GM19099 (cell line): ENCODE data around the gene UQCRH.

Experiments used
- POLR2A ChIP-seq: IDR thresholded peaks from 3 replicates; pipeline ENCODE4 v1.6.1; 2011; ENCODE audit warnings: low read depth; ENCODE audit not compliant: insufficient read length; ENCODE audit errors: extremely low read depth

Gene UQCRH

DNA sequence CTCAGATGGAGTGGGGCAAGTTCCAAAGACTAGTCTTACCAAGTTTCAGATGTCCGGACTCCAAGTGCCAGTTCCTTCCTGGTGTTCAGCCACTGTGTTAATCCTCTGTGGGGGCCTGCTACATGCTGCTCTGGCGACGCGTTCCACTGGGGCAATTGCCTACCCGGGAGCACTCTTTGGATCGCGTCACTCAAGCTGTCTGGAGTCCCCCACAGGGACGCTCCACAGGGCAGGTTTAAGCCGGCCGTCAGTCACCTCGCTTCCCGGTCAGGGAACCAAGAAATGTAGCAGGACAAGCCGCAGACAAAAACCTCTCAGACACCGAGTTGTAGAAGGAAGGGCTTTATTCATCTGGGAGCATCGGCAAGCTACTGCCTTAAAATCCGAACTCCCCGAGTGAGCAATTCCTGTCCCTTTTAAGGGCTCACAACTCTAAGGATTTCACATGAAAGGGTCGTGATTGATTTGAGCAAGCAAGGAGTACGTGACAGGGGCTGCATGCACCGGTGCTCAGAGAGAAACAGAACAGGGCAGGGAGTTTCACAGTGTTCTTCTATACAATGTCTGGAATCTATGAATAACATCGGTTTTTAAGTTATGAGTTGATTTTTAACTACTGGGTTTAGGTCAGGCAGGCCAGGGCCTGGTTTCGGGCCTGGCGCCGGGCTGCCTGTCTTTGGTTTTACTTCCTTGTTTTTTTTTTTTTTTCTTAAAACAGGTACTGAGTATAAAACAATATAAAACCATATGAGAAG is 28.5 kb downstream of the UQCRH start:
- peak; percentile 35 for TF ChIP-seq POLR2A

DNA sequence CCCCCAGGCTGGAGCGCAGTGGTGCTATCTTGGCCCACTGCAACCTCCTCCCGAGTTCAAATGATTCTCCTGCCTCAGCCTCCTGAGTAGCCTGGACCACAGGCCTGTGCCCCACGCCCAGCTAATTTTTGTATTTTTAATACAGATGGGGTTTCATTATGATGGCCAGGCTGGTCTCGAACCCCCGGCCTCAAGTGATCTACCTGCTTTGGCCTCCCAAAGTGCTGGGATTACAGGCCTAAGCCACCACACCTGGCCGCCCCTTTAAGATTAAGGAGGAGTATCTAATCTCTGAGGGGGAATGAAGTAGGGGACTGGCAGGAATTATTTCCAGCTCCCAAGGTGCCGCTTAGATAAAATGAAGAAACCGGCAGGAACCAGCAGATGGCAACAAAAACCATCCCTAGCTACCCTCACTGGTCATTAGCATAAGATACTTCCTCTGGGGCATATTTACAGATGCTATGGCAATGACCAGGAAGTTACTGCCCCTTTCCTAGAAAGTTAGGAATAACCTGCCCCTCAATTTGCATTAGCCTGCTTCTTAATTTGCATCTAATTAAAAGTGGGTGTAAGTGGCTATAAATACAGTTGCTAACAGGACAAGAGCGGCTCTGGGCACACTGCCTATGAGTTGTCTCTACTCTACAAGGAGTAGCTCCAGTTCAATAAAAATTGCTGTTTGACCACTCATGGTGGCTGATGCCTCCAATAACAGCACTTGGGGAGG is 30.0 kb downstream of the UQCRH start:
- peak; percentile 88 for TF ChIP-seq POLR2A

DNA sequence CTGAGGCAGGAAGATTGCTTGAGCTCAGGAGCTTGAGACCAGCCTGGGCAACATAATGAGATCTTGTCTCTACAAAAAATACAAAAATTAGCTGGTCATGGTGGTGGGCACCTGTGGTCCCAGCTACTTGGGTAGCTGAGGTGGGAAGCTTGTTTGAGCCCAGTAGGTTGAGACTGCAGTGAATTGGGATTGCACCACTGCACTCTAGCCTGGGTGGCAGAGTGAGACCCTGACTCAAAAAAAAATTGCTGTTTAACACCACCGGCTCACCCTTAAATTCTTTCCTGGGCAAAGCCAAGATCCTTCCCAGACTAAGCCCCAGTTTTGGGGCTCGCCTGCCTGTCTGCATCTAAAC is 30.5 kb downstream of the UQCRH start:
- peak; percentile 45 for TF ChIP-seq POLR2A

DNA sequence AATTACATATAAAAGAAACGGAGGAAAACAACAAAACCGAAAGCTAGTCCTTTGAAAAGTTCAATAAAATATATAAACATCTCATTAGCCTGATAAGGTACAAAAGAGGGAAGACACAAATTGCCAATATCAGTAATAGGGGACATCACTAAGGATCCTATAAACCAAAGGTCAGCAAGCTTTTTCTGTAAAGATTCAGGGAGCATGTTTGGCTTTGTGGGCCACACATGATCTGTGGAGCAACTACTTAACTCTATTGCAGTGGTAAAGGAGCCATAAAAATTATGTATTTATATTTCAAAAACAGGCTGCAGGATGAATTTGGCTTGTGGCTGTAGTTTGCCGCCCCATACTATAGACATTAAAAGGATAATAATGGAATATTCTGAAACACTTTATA is 31.6 kb downstream of the UQCRH start:
- no peak for TF ChIP-seq POLR2A

DNA sequence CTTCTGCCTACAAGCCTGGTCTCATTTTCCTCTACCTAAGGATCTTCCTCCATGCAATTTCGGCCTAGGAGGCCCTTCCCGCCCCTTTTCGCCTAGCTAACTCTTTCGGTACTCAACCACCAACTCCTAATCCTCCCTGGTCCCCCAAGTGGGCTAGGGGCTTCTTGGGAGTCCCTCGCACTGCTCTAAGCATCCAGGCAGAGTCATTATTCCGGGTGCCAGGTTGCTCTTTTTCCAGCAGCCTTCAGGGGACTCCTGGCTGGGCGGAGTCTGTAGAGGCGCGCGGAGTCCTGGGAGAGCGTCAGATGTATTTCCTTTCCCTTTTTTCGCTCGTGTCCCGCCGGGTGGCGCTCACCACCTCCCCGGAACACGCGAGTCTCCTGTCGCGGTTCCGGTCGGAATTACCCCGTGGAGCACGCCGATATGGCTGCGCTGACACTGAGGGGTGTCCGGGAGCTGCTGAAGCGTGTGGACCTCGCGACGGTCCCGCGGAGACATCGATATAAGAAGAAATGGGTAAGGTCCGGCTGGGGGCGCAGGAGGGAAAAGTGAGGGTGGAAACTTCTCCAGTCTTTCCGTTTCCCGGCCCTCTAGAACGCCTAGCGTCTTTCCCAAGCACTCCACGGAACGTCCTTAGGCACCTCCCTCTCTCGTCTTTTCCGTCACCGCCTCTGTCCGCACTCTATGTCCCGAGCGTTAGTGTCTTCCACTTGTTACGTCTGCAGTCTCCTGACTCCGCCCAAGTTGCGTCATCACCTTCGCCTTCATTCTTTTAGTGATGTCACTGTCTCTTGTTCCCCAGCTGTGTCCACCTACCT is 37.1 kb downstream of the UQCRH start, which contains the start of gene NSUN4:
NSUN4 (plus strand) TSS at position 404 of the 818 bp plus-strand sequence; CDS start at position 424, 20 bp downstream.
- TF ChIP-seq POLR2A: peak; percentile 80

DNA sequence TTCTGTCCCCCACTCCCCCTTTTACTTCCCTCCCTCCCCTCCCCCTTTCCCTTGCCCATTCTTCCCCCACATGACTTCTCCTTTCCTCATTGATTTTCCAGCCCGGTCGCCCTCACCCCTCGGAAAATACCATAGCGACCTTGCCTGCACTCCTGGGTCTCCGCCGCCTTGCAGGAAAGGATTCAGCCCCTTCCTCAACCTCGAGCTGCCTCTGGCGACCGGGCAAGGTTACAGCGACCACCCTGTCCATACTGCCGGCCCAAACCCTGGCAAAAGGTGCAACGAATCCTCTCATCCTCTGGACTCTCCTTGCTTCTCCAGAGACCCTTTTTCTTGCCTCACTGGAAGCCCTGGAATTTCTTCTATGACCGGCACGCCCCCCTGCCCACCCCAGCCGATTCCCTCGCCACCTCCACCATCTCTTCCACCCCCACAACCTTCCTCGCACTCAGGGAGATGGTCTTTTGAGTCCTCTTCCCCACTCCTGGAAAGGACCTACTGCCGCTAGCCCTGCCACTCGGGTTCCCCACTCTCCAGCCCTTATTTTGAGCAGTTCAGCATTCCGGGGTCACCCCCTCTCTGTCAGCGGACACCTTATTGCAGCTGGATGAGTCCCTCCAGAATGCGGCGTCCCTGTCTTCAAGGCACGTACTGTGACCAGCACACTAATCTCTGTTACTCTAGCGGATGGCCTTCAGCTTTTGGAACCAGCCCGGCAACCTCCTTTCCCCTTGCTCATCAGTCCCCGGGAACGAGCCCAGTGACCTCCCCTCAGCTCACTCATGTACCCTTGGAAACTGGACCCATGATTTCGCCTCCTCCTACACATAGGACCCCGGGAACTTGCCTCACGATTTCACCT is 38.0 kb downstream of the UQCRH start:
- TF ChIP-seq POLR2A: no peak

DNA sequence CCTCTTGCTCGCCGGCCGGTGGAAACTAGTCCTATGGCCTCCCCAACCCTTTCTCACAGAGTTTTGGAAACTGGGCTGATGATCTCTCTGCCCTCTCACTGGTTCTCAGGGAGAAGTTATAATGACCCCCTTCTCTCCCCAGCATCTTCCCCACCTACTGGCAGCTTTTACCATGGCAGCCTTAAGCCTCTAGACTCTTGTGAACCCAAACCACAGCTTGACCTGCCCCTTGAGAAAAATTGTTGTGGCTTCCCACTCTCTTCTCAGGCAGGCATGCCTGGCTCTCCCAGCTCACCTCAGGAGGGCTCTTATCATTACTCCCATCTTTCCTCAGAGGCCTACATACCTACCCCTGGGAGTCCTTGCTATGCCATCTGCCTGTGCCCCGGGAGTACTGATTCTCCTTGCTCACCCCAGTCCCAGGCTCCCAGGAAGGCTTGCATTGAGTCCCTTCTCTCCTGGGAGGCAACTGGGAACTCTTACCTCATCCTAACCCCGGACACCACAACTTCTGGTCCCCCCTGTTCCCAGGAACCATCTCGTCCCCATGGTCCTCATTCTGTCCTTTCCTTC is 38.7 kb downstream of the UQCRH start:
- TF ChIP-seq POLR2A: no peak

DNA sequence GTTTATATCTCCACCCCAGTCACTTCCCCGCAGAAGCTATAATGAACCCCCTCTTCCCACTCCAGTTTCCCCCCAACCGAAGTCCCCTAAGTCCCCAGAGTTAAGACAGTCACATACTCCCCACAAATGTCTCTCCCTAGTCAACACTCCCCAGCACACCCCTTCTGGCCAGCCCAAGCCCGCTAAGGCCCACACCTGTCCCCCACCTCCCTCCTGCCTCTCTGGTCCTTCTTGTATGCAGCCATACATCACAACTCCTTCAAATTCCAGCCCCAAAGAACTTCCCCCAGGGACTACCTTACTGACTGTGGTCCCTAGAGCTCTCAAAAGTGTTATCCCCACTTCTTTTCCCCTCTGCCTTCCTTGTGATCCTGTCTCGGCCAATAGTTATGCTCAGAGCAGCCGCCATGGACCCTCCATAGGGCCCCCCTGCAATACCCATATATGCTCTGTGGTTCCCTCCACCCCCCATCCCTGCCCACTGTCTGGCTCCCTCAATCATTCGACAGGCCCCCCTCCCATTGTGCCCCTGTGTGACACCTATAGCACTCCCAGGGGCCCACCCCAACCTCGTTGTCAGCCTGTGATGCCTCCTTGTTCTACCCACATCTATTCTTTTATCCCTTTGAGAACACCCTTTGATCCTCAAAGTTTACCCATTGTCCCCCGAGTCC is 39.3 kb downstream of the UQCRH start:
- TF ChIP-seq POLR2A: no peak

DNA sequence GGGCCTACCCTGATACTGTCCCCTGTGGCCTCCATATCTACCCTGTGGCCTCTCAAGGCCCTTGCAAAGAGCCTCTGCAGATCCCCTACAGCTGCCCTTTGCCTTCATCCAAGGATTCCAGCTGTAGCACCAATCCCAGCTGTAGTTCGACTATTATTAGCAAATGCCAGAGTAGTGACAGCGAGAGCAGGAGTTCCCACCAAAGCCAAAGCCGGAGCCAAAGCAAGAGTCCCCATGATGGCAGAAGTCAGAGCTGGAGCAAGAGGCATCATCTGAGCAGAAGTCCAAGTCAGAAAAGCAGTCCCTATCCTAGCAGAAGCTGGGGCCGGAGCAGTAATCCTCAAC is 39.8 kb downstream of the UQCRH start:
- TF ChIP-seq POLR2A: no peak

DNA sequence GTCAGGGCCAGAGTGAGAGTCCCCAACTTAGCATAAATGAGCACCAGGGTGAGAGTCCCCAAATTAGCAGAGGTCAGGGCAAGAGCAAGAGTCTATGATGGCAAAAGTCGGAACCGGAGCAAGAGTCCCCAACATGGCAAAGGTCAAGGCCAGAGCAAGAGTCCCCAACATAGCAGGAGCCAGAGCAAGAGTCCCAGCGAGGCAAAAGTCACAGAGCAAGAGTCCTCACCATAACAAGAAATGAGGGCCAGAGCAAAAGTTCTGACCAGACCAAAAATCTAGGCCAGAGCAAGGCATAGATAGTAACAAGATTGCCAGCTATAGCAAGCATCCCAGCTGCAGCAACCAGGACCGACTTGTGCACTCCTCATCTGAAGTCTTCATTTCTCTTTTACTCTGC is 40.2 kb downstream of the UQCRH start:
- no peak for TF ChIP-seq POLR2A

DNA sequence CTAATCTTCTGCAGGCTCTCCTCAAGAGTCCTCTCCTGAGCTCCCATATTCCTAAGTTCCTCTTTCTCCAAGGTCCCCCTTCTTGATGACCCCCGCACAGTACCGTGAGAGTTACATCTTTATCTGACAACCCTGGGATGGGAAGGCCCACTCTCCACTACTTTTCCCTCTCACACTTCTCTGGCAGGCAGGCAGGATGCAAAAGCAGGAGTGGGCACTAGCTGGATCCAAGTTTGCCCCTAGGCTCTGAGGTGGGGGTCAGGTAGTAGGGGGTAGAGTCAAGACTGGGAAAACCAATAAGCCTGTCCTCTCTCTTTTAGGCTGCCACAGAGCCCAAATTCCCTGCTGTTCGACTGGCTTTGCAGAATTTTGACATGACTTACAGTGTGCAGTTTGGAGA is 41.0 kb downstream of the UQCRH start:
- no peak for TF ChIP-seq POLR2A

DNA sequence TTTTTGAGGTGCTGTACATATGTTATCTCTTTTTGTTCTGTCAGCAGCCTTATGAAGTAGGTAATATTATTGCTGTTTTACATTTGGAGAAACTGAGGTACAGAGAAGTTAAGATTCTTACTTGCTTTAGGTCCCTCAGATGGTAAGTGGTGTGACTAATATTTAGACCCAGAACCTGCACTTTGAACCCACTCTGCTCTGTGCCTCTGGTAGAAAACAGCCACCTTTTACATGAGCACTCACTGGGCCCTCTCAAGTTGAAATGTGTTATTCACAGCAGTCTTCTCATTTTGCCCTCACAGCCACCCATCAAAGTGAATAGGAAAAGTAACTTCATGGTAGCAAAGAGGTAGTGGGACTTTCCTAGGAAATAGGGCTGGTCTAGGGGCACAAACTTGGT is 41.8 kb downstream of the UQCRH start:
- no peak for TF ChIP-seq POLR2A

DNA sequence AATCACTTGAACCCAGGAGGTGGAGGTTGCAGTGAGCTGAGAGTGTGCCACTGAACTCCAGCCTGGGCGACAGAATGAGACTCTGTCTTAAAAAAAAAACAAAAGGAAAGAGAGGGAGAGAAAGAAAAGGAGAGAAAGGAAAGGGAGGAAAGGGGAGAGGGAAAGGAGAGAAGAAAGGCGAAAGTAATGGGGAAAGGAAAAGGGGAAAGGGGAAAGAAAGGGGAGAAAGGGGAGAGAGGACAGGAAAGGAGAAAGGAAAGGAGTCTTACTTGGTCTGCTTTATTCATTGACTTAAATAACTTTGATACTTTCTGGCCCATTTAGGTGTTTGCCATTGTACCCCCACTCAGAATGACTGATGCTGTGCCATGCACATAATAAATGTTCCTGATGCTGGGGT is 48.9 kb downstream of the UQCRH start:
- TF ChIP-seq POLR2A: no peak

DNA sequence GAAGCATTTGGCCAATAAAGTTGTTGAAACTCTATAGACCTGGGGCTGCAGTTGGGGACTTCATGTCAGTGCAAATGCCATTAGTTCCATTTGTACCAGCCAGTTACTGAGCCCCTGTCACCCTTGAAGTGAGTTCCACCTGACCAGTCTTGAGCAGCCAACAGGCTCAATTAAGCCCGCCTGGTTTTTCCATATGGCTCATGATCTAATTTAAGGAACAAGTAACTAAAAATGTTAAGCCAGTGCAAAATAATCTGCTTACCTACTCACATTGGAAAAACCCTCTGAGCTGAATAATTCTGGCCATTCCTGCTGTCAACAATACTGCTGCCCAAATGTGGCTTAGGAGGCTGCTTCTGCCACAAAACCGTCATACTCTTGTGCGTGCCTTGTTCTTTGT is 58.7 kb downstream of the UQCRH start:
- no peak for TF ChIP-seq POLR2A
